Measurements from ENCODE around the gene IQGAP3.
A peak's percentile ranks its signal among the peaks of the same experiment; 100 is the strongest.

IQGAP3 gene

DNA sequence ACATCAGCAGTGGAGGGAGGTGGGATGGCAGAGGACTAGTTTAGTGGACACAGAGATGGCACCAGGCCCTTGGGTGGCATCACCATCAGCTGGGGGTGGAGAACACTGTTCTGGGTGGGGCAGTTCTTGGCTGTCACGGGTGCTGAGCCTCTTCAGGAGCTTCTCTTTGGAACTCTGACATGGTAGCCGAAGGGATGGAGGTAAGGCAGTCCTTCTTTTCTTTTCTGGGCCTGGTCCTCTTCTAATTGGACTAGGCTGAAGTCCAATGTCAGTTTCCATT is 63.5 kb downstream of the IQGAP3 start:
- no peak for DNase-seq

DNA sequence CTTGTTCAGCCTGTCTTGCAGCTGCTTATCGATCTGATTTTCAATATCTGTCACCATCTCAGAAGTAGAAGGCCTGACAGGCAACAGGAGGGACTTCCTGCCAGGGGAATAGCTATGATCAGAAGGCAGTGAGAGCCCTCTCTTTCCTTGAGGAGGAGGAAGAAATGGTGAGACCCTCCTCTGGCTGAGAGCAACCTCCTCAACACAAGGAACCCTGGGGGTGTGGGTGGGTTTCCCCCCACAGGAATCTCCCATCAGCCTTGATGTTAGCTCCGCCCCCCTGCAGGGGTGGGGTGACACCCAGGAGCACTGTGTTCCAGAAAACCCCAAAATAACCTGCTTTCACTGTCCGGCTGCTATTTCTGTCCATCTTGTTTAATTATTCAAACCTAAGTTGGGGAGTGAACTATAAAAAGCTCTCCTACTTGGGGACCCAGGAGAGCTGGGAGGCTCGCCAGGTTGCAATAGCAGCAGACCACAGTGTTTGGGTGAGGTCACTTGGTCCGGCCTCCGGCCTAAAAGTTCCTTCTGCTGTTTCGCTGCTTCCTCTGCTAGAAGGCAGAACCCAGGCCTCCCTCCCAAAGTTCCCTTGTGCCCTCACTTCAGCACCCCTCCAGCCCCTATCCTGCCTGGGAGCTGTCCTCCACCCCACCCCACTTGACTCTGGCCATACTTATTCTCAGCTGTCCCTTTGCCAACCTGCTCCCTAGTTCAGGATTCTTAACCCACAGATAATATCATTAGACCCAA is 64.0 kb downstream of the IQGAP3 start:
- no peak for DNase-seq

DNA sequence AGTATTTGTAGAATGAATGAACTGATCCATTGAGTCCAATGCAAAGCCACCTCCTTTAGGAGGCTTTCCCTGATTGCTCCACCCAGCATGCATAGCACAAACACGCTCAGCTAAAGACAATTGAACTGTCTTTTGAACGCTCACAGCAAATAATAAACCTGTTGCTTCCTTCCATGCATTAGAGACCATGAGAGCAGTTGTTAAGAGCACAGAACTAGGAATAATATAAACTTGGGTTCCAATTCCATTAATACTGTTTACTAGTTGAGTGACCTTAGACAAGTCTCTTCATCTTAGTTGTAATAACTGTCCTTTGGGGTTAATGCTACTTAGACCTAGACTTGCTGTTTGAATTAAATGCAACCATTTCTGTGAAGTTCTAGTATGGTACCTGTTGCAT is 65.9 kb downstream of the IQGAP3 start:
- DNase-seq: no peak

DNA sequence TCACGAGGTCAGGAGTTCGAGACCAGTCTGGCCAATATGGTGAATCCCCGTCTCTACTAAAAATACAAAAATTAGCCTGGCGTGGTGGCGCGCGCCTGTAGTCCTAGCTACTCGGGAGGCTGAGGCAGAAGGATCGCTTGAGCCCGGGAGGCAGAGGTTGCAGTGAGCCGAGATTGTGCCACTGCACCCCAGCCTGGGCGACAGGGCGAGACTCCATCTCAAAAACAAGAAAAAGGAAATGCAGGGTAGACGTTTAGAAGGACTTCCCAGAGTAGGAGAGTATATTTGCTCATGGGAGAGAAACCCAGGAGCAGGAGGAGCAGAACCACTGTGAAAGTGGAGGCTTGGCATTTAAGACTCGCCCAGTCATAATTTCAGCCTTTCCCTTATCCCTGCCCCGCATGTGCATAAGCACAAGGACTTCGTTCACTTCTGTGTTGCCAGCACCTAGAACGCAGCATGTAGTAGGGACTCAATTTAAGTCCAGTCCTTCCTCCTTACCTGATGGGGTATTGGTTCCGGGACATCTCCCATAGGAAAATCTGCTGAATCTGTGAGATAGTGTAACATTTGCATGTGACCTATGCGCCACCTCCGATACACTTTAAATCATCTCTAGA is 66.6 kb downstream of the IQGAP3 start:
- no peak for DNase-seq

DNA sequence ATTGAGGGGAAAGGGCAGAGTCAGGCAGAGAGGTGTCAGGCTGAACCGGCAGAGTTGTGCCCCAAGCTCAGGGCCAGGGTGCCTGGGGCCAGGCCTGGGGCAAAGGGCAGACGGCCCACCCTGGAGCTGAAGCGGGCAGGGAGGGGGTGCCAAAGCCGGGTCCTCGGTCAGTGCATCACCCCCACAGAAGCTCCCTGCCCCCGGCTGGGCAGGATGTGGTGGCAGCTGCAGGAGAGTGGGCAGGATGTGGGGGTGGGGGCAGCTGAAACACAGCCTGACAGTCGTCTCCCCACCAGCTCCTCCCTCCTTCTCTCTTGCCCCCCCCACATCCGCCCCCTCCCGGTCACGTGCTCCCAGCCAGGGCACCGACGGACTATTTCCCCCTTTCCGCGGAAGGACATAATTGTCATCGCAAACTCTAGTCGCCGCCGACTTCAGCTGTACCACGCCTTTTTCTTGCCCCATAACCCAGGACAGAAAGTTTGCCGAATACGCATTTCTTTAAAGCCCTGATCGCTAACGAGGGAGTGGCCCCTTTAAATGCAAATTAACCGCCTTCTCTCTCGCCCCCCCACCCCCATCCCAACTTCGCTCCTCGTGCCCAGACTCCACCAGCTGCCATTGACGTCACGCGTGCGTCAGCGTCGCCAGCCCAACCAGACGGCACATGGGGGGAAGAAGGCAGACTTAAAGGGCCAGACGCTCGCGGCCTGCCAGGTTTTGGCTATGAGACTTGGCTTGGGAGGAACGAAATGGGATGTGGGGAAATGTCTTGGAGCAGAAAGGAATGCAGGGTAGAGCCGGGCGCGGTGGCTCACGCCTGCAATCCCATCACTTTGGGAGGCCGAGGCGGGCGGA is 67.3 kb downstream of the IQGAP3 start:
- peak; percentile 99 for DNase-seq

DNA sequence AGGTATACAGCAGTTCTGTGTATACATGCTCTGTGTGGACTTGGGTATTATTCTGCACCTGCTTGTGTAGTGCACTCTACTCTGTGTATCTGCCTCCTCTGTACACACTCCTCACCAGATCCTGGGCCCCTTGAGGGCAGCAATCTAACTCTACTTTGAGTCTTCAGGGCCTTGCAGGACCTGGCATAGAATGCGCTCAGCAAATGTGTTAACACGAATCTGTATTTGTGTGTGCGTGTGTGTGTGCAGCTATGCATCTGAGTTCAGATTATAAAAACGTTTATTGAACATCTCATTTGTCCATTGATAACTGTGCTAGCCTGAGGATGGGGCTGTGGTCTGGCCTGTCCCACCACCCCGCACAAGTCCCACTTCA is 67.9 kb downstream of the IQGAP3 start:
- DNase-seq: no peak

DNA sequence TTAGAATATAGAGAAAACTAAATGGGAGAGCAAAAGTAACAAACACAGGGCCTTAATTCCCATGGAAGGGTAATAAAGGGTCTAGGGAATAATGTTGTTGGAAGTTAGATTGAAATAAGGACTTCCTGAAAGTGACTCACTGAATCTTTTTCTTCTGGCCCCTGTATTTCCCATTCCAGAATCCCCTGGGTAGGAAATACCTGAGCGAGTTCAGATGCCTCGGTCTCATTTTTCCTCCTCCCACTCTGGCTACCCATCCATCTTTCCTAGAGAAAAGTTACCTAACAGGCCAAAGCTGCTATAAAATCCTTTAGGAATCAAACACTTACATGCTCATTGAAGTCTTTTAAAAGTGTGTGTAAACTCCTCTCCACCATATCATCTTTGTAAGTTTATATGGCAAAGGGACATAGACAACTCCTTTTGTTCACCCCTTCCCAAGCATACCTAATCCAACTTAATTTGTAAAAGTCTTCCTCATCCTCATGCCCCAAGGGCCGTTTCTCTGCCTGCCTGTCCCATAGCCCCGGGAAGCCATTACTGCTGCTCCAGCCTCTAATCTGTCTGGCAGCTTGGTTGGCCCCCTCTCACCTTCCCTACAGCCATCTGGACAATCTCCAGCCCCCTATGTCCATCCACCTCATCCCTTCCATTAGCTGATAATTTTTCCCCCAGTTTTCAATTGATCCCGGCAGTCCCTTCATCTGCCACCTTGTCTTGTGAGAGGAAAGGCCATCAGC is 68.5 kb downstream of the IQGAP3 start:
- no peak for DNase-seq

DNA sequence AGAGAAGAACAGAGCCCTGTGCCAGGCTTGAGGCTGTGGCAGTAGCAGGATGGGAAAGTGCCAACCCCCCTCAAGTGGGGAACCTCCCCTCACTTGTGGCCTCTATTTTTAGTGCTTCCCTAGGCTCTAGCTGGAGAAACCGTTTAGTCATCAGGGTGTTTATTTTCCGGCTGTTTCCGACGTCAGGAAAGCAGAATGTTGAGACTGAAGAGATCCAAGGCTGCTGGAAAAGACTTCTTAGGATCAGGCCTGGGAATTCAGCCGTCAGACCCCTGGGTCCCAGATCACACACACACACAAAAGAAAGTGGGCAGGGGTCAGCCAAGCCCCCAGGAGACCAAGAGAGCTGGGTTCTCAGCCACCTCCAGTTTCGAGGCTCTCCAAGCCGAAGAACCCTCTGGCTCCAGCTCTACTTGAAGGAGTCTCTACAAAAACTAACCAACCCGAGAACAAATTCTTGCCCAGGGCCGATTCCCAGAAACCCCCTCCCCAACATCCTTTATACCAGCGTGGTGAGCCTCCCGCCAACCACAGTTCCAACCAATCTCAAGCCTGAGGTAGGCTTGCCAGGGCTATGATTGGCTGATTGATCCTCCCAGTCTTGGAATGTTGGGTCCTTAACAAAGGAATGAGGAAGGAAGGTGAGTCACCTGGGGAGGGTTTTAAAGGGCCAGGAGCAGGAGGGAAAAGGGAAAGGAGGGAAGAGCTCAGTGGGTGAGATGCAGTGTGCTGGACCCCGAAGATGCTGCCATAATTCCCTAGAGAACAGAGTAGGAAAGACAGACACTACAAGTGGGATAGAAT is 69.3 kb downstream of the IQGAP3 start:
- DNase-seq: no peak

DNA sequence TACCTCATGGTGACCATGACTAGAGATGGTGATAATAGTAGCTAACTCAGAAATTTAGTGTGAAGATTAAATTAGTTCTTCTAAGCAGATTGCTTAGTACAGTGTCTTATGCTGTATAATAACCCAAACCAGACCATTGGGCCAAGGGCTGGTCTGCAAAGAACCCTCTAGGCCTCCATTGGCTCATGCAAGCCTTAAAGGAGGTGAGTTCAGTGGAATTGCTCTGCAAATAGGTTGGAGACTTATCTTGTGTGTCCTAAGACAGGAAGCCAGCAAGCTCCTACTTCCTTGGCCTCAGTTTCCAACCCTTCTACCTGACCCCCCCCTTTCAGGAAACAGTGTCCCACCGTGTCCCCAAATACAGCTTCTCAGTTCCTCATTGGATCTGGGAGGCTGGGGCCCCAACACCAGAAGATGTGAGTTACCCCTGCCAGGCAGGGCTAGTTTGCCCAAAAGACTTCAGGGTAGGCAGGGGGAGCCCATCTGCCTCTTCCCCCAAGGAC is 69.9 kb downstream of the IQGAP3 start:
- DNase-seq: no peak

DNA sequence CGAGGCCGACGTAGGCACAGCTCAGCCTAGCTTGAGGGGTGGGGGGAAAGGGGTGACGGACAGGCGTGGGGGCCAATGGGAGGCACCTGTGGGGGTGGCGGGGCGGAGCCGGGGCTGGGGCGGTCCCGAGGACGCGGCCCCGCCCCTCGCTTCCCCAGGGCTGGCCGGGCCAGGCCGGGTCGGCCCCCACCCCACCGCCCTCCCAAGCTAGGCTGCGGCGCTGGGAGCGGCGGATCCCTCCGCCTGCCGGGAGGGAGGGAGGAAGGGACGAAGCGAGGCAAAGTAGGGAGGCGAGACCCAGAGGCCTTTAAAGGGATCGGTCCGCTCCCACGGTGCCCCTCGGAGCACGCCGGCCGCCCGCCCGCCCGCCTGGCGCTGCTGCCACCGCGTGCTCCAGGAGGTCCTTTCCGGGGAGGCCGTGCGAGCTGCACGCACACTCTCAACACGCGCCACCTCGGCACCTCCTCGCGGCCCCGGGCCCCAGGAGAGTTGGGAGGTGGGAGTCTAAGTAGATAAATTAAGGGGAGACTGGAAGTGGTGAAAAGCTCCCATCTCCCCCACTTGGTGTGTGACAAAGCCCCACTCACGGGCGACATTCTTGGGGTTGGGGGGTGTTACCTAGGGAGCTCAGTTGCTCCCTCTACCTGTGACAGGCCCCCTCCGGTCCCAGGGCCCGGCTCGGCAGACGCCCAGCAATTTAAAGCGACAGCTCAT is 71.4 kb downstream of the IQGAP3 start:
- peak; percentile 95 for DNase-seq

DNA sequence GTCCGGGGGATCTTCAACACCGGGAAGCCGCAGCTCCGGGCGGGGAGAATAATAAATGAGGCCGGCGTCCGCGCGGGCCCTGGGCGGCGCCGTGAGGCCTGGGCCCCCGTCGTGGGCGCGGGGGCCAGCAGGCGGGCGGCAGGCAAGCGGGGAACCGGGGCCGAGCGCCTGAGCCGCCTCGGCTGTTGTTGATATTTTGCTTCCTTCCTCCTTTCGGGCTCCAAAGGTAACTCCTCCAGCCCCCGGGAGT is 71.9 kb downstream of the IQGAP3 start, which contains the start of gene MEF2D:
MEF2D (minus strand) TSS at position 233 of the 250 bp plus-strand sequence. CDS start 17,483 bp downstream, outside the sequence.
- DNase-seq: no peak

DNA sequence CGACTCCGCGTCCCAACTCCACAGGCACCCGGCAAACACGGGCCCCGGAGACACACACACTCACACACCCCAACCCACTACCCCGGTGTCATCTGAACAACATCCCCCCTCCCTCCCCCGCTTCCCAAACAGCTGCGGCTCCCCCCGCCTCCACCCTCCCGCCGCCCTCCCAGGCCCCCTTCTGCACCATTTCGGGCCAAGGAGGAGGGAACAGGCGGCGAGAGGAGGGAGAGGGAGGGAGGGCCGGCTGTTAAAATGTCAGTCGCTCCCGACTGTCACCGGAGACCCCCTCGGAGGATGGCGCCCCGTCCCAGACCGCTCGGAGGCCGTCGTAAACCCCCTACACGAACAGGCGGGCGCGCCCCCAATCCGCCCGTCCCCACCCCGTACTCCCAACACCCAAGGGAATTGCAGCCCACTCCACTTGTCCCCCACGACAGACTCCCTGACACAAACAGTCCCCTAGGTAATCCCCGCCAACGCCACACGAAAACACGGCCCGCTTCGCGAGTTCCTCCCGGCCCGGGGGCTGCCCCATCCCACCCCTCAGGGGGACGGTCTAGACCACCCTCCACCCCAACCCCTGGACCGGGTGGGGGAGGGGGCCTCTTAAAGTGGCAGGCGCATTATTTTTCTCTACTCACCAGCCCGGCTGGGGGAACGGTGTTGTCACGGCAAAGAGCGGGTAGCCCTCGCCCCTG is 72.4 kb downstream of the IQGAP3 start:
- peak; percentile 64 for DNase-seq

DNA sequence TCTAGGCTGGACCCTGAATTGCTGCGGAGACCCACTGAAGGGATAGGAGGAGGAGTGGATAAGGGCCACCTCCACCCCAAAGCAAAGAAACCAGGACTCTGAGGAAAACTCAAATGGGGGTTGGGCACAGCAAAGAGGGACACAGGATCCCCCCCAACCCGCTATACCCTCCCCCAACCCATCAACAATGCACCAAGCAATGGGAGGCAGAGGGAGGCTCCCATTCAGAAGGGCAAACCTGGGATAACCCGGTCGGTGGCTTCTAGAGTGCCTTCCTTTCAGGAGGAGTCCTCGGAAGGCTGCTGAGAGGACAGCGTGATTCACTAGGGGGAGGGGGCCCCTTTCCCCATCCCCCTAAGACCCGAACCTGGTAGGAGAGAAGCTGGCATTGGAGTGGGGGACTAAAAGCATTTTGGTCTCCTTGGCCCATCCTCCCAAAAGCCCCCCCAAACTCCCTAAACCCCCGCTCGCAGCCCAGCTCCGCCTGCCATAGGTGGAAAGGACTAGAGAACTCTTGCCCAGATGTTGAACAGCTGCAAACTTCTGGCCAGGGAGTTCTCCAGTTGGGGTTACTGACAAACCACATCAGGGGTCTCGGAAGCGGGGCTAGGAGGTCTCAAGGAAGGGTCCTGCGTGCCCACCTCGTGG is 73.0 kb downstream of the IQGAP3 start:
- DNase-seq: peak; percentile 35

DNA sequence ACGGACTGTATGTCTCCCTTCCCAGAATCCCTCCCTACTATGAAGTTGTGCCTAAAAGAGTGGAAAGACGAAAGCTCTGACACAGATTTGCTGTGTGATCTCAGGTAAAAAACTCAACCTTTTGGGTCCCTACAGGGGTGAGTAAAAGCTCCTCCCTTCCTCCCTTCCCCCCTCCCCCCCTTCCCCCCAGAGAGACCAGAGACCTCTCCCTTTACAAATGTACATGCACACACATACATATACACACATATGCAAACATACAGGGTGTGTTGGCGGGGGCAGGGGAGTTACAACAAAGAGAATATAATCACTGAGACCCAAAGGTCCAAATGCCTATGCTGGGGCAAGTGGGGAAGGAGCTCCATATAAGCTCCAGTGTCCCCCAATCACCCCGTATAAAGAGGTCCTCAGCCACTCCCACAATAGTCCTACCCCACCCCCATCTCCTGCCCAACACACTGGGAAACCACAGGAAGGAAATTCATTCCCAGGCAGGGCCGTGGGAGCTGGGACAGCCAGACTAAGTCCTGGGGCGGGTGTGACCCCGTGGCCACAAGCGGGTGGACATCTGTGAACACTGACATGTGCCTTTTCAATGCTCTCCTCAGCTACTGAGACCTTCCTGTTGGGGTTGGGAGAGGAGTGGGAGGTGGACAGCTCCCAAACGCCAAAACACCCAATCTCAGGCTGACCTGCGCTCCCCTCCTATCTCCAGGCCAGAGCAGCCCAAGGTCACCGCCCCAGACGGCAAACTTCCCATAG is 73.8 kb downstream of the IQGAP3 start:
- peak; percentile 24 for DNase-seq

DNA sequence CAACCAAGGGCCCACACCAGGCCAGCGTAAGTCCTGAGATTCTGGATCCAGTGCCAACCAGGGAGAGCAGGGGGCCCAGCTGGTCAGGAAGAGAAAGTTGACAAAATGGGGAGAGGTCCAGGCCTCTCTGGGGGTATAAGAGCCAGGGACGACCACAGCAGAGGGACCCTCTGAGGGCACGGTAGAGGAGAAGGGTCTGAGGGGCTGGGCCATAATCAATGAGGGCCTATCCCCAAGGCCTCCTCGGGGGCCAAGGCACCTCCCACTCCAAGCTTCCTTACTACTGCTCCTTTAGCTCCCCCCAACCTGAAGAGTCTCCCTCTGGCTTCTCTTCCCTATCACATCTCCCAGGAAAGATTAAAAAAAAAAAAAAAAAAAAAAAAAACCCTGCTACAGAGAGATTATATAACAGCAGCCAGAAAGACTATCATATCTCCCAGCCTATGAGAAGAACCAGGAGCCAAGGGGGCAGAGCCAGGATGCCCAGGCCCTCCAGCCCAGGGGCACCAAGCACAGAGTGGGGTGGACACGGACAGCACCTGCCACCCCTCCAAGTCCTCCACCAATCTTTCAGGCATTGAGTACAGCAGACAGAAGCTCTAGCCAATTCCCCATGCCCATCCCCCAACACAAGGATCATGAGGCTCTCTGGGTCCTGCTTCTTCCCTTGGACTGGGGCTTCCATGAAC is 74.5 kb downstream of the IQGAP3 start:
- no peak for DNase-seq

DNA sequence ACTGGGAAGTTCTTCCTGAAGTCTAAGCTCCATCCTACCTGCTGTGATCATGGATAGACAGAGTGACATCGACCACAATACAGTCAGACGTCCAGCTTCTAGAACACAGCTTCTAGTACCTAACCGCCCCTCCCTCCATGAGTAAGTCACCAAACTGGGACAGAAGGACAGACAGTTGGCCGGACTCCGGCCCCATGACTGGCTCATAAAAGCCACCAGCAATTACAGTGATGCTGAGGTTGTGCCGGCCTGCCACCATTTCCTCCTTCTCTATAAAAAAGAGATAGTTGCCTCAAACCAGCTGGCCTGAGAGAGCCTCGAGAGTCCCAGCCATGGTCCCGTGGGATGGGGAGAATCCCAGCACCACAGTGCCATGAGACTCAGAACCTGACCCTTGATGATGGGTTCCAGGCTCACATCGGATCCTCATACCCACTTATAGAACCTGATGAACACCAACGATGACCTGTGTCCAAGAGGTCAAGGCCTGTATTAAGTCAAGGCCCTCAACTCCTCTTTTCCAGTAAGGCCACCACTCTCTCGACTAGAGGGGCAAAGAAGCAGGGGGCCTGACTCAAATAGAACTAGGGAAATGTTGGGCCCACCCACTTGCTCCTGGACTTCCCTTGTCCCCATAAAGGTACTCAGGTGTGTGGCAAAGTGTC is 75.2 kb downstream of the IQGAP3 start:
- no peak for DNase-seq

DNA sequence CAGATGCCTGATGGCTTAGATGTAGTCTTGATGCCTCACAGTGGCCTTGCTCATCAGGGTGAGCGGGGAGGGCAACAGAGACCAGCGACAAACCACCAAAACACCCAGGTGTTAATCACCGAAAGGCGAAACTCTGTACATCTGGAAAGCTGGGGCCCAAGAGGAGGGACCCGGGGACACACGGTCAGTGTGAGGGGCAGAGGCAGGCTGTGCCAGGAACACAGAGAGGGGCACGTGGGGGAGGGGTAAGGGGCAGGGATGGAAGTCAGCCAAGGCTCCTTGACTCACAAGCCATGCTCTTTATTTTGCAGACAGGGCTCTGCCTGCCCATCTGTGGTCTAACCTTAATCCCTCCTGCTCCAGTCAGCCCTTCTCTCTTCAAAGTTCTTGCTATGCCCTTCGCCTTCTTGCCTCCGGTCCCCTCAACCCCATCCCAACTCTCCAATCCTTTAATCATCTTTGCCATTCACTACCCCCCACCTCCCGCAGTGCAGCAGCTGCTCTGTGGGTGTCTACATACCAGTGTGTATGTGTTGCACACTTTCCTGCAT is 76.1 kb downstream of the IQGAP3 start:
- DNase-seq: peak; percentile 54

DNA sequence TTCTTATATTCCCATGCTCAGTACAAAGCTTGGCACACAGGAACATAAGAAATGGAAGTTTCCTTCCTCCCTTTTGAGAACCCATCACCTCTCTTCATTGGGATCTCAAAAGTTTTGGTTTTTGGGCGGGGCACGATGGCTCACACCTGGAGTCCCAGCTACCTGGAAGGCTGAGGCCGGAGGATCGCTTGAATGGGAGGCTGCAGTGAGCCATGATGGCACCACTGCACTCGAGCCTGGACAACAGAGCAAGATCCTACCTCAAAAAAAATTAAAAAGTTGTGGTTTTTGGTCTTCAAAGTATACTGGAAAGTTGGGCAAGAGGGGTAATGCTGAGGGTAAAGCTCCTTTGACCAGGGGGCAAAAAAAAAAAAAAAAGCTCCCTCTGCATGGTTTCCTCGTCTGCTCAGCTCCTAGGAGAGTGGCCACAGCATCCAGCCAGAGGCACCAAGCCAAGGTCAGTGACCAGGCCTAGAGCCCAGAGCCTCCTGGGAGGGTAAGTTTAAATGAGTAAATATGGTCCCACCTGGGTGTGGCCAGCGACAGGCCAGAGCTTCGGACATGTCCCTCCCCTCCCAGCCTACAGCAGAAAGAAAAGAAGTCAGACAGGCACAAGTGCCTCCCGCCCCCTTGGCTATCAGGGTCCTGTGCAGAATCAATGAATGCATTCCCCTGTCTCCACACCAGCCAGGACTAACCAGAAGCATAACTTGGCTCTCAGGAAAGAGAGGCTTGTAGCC is 76.8 kb downstream of the IQGAP3 start:
- DNase-seq: no peak

All from stimulated activated CD8-positive, alpha-beta memory T cell treated with anti-CD3 and anti-CD28 coated beads, Interleukin-4, amount 100 ng/mL, for 48 hours (primary cell).